HEK293 (cell line): ENCODE data around the gene MIF.

ENCODE experiments used
- ZNF10 ChIP-seq: fragments of 450-650 bp; formaldehyde crosslinking; IDR thresholded peaks from 2 replicates; pipeline ENCODE4 v1.5.1; 2017; ENCODE audit warnings: missing biosample characterization, missing genetic modification characterization
- ZNF423 ChIP-seq: fragments of 450-650 bp; formaldehyde crosslinking; IDR thresholded peaks from 2 replicates; pipeline ENCODE4 v1.5.1; 2016; ENCODE audit warnings: missing biosample characterization, missing genetic modification characterization
- ZNF660 ChIP-seq: fragments of 450-650 bp; IDR thresholded peaks from 2 replicates; pipeline ENCODE4 v1.5.1; 2018; ENCODE audit warnings: missing biosample characterization, mild to moderate bottlenecking, missing genetic modification characterization
- ZSCAN30 ChIP-seq: fragments of 450-650 bp; IDR thresholded peaks from 2 replicates; pipeline ENCODE4 v1.5.1; 2018; ENCODE audit warnings: missing biosample characterization, mild to moderate bottlenecking, missing genetic modification characterization, moderate library complexity
- TF ChIP-seq, protein P1 (sequence below): fragments of 450-650 bp; formaldehyde crosslinking; IDR thresholded peaks from 2 replicates; pipeline ENCODE4 v1.5.1; 2016; ENCODE audit warnings: missing biosample characterization, missing genetic modification characterization
- TF ChIP-seq, protein P2 (sequence below): fragments of 450-650 bp; formaldehyde crosslinking; IDR thresholded peaks from 2 replicates; pipeline ENCODE4 v1.5.1; 2016; ENCODE audit warnings: missing biosample characterization, missing genetic modification characterization, low read depth

- TF ChIP-seq ZNF10 (no peak), ZNF660 (no peak), ZSCAN30 (tag by site-specific recombination) (no peak), ZNF423 (tag by site-specific recombination) (no peak)
- TF ChIP-seq, protein P1, sequence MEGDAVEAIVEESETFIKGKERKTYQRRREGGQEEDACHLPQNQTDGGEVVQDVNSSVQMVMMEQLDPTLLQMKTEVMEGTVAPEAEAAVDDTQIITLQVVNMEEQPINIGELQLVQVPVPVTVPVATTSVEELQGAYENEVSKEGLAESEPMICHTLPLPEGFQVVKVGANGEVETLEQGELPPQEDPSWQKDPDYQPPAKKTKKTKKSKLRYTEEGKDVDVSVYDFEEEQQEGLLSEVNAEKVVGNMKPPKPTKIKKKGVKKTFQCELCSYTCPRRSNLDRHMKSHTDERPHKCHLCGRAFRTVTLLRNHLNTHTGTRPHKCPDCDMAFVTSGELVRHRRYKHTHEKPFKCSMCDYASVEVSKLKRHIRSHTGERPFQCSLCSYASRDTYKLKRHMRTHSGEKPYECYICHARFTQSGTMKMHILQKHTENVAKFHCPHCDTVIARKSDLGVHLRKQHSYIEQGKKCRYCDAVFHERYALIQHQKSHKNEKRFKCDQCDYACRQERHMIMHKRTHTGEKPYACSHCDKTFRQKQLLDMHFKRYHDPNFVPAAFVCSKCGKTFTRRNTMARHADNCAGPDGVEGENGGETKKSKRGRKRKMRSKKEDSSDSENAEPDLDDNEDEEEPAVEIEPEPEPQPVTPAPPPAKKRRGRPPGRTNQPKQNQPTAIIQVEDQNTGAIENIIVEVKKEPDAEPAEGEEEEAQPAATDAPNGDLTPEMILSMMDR (tag by site-specific recombination) = no peak
- TF ChIP-seq, protein P2, sequence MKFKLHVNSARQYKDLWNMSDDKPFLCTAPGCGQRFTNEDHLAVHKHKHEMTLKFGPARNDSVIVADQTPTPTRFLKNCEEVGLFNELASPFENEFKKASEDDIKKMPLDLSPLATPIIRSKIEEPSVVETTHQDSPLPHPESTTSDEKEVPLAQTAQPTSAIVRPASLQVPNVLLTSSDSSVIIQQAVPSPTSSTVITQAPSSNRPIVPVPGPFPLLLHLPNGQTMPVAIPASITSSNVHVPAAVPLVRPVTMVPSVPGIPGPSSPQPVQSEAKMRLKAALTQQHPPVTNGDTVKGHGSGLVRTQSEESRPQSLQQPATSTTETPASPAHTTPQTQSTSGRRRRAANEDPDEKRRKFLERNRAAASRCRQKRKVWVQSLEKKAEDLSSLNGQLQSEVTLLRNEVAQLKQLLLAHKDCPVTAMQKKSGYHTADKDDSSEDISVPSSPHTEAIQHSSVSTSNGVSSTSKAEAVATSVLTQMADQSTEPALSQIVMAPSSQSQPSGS (tag by site-specific recombination) = no peak
Observed at GRCh38 chr22:23908587-23909205, 14.5 kb downstream of the MIF start.
